ENCODE results near the gene CBLC. TPM values are rescaled to one million over a fixed set of nuclear protein-coding genes. Genes with fewer than 3 reads are reported as not detected.
A peak's percentile ranks its signal among the peaks of the same experiment; 100 is the strongest.

Gene CBLC
- total and polyA plus RNA-seq, 10 of the 15 experiments (the other 5 are each of a cell fraction or from before 2014, with no cell fraction given), result not detected

- ChIA-PET RAD21 (ENCODE audit: unreplicated experiment) (interaction anchor here (0.5 to 1.4 kb wide), 10 partner anchors 49 to 1383 kb away, joined by 3 to 5 read pairs (median 3); no protein-coding TSS in a partner anchor), CTCF (interaction anchor here (0.6 to 1.3 kb wide), 9 partner anchors 16 to 192 kb away, joined by 3 to 17 read pairs (median 4); no protein-coding TSS in a partner anchor), POLR2A (interaction anchor here (1.0 kb wide), 1 partner anchor 97 kb away, joined by 3 read pairs; no protein-coding TSS in a partner anchor), SMC1A (ENCODE audit: uncharacterized antibody, unreplicated experiment) (interaction anchor here (0.7 to 1.4 kb wide), 5 partner anchors 62 to 122 kb away, joined by 3 to 5 read pairs (median 3); no protein-coding TSS in a partner anchor)
- Histone ChIP-seq H3K9me3 (replicated peaks; ENCODE audit: control insufficient read depth, insufficient read depth, low read length) (no peaks in the 10 kb centered on the region), H3K4me1 (ENCODE audit: control insufficient read depth, insufficient read depth, low read length) (peaks cover 8% of the 10 kb centered on the region), H3K9ac (ENCODE audit: control insufficient read depth, insufficient read depth, low read length) (no peak within 1 kb of the TSS; the same call in 1 of the 2 replicates), H3K27ac (ENCODE audit: control insufficient read depth, insufficient read depth) (no peak within 1 kb of the TSS), H3K27me3 (replicated peaks in 1 of 2; ENCODE audit: control insufficient read depth in 2 of 2, insufficient read depth in 2 of 2, low read length in 1 of 2) (peaks cover 9 to 11% of the 10 kb centered on the region in 2 experiments), H3K79me2 (ENCODE audit: control insufficient read depth, insufficient read depth, low read length) (no peaks in the 10 kb centered on the region), H4K20me1 (ENCODE audit: control insufficient read depth, insufficient read depth) (no peaks in the 10 kb centered on the region), H3K4me2 (ENCODE audit: control insufficient read depth, insufficient read depth) (peak within 1 kb of the TSS; percentile 99), H3K36me3 (ENCODE audit: control insufficient read depth in 2 of 2, insufficient read depth in 2 of 2, low read length in 1 of 2) (no peaks in the 10 kb centered on the region), H3K4me3 (peak within 1 kb of the TSS; percentile 59; the same call in 1 of the 2 replicates), H2AFZ (ENCODE audit: control insufficient read depth, low read depth, low read length) (peak within 1 kb of the TSS; percentile 94)
- in situ Hi-C loops (cut with MboI) (no loop called here), intact Hi-C loops (cut with micrococcal nuclease; ENCODE audit: unreplicated experiment) (loop anchor here (2.0 to 10.0 kb wide), 4 partner anchors 46 to 191 kb away; partner anchors contain the start of gene TOMM40)
- WGBS (ENCODE audit: insufficient coverage, insufficient replicate concordance, low lambda C conversion rate, missing lambda C conversion rate), result 4% methylated on average over 32 of the region's 67 CpGs
- BruUV-seq (replicated peaks), result no TSS peak
- ATAC-seq (peak; percentile 85), DNase-seq (ENCODE audit: low read depth, low spot score) (peak; percentile 37), FAIRE-seq (peak; percentile 87)
- TF ChIP-seq REST (IDR thresholded peaks at IDR 0.05; ENCODE audit: low read depth, low read length) (no peak), FOXK2 (IDR thresholded peaks at IDR 0.05) (no peak), RAD21 (IDR thresholded peaks at IDR 0.05; ENCODE audit: insufficient read depth, low read depth, low read length) (0 out of 2 replicates have a peak, but pooled peaks have one; percentile 21), FOS (IDR thresholded peaks at IDR 0.05; ENCODE audit: borderline replicate concordance, extremely low read depth, insufficient read length) (no peak), CEBPB (IDR thresholded peaks at IDR 0.05; ENCODE audit: borderline replicate concordance in 1 of 2, low read depth in 2 of 2, low read length in 2 of 2) (no peak), CUX1 (IDR thresholded peaks at IDR 0.05; ENCODE audit: insufficient replicate concordance, low read depth, low read length) (no peak)
- TF ChIP-seq, protein P1, sequence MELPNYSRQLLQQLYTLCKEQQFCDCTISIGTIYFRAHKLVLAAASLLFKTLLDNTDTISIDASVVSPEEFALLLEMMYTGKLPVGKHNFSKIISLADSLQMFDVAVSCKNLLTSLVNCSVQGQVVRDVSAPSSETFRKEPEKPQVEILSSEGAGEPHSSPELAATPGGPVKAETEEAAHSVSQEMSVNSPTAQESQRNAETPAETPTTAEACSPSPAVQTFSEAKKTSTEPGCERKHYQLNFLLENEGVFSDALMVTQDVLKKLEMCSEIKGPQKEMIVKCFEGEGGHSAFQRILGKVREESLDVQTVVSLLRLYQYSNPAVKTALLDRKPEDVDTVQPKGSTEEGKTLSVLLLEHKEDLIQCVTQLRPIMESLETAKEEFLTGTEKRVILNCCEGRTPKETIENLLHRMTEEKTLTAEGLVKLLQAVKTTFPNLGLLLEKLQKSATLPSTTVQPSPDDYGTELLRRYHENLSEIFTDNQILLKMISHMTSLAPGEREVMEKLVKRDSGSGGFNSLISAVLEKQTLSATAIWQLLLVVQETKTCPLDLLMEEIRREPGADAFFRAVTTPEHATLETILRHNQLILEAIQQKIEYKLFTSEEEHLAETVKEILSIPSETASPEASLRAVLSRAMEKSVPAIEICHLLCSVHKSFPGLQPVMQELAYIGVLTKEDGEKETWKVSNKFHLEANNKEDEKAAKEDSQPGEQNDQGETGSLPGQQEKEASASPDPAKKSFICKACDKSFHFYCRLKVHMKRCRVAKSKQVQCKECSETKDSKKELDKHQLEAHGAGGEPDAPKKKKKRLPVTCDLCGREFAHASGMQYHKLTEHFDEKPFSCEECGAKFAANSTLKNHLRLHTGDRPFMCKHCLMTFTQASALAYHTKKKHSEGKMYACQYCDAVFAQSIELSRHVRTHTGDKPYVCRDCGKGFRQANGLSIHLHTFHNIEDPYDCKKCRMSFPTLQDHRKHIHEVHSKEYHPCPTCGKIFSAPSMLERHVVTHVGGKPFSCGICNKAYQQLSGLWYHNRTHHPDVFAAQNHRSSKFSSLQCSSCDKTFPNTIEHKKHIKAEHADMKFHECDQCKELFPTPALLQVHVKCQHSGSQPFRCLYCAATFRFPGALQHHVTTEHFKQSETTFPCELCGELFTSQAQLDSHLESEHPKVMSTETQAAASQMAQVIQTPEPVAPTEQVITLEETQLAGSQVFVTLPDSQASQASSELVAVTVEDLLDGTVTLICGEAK (IDR thresholded peaks at IDR 0.05; ENCODE audit: borderline replicate concordance), result no peak
Observed at GRCh38 chr19:44845612-44846454, 68.1 kb downstream of the CBLC start, which contains the start of gene NECTIN2. Gene NECTIN2, plus strand, starts transcription at chr19:44846297. Its CDS starts 229 bp downstream, at chr19:44846526.

Measured in GM12878 (cell line).